ENCODE measurements around the gene MRPL9.

Gene MRPL9

DNA sequence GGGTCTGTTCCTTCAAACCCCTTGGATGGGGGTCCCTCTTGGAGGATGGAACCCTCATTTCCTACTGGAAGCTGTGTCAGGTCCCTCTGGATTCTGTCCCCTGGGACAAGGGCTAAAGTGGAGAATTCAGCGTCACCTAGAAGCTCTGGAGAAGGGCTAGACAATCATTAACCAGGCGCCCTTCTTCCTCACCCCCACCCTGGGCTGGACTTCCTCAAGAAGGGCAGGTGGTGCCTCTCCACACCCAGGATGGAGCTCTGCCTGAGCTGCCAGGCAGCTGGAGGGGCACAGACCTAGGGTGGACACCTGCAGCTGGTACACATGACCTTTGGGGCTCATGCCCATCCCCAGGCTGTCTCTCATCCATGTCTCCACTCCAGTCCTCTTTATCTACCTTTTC is 50.3 kb downstream of the MRPL9 start:
- Mint-ChIP-seq H3K4me1 (peaks cover 14% of the 10 kb centered on the region), H3K4me3 (no peak overlapping the region), H3K27me3 (peaks cover 40% of the 10 kb centered on the region), H3K9me3 (no peaks in the 10 kb centered on the region), H3K27ac (no peak overlapping the region)
- no peak for DNase-seq
- ATAC-seq = no peak

DNA sequence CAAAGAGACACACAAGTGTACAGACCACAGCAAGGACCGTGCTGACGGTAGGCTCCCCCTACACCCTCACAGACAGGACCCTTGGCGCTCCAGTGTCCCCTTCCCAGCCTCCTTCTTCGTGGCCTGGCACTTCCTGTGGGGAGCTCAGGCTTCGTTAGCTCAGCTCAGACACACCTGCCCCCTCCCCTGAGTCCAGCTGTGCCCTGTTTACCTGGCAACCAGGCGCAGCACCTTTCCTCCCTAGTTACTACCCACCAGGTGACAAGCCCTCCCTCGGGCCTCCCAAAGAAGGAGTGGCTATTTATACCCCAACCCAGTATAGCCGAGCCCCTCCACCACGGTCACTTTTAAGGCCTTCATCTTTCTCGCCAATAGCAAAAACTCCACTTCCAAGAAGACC is 51.3 kb downstream of the MRPL9 start:
- Mint-ChIP-seq H3K9me3 (no peaks in the 10 kb centered on the region), H3K27me3 (peaks cover 30% of the 10 kb centered on the region), H3K27ac (no peak overlapping the region), H3K4me3 (no peak overlapping the region), H3K4me1 (peaks cover 5% of the 10 kb centered on the region)
- no peak for DNase-seq
- ATAC-seq = no peak

DNA sequence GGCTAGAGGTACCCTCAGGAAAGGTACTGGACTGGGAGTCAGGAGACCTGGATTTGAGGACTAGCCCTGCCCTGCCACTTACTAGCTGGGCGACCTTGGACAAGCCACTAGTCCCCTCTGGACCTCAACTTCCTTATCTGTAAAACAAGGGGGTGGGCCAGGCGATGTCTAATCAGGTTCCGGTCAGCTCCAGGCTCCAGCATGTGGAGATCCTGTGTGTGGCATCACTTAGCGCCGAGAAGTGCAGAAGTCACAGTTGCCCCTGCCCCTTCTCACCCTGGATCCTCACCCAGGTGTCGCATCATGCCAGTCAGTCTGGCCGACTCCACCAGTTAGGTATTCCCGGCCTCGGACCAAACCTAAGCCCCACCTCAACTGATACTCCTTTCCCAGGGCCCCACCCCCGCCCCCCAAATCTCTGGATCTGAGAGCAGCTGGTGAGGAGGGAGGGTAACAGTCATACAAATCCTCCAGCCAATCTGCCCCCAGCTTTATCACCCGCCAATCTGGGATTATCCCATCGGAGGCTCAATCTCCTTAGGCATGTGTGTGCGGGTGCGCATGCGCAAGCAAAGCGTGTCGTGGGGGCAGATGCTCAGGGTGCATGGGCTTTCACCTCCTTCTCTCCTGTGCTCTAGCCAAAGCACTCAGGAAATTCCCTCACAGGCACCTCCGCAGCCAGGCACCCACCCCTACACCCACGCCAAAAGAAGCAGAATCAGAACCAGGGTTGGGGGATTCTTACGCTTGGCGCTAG is 52.1 kb downstream of the MRPL9 start:
- Mint-ChIP-seq H3K4me3 (no peak overlapping the region), H3K27ac (no peak overlapping the region), H3K4me1 (peaks cover 8% of the 10 kb centered on the region), H3K27me3 (peaks cover 22% of the 10 kb centered on the region), H3K9me3 (no peaks in the 10 kb centered on the region)
- DNase-seq (no peak), ATAC-seq (no peak)

DNA sequence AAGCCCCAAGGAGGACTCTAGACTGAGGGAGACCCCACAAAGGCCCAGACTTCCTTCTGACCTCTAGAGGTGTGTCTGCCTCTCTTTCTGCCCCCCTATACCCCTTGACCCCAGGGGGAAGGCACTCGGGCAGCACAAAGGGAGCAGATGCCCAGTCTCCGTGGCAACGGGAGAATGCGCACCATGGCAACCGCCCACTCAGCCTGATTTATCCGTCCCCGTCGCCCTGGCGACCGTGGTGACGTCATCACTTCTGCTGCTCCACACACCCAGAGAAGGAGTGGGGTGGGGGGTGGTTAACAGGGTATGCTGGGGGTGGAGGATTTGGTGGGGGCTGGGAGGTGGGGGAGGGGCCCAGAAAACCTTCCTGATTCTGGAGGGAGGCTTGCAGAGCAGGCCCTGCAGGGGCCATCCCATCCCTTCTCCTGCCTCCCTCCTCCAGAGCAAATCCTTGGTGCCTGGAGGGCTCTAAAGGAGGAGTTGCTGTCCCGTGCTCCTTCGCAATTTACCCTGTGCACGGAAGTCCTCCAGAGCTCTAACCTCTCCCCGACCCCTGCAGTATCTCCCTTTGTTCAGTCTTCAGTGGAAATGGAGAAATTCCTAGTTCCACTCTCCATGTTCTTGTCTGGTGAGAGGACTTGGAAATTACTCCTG is 53.0 kb downstream of the MRPL9 start:
- Mint-ChIP-seq H3K4me3 (no peak overlapping the region), H3K27me3 (peaks cover 13% of the 10 kb centered on the region), H3K9me3 (no peaks in the 10 kb centered on the region), H3K27ac (peak overlapping the region in 1 of 2 donors; percentile 48), H3K4me1 (peaks cover 8% of the 10 kb centered on the region)
- no peak for DNase-seq
- no peak for ATAC-seq
